ENCODE measurements around the gene NLRX1.
"Not testable (repeated sequence)": the region's sequence is repeated elsewhere in the genome, so short reads cannot be mapped to it uniquely, and the experiment has no call there.

The NLRX1 gene

GRCh38 chr11:119178166-119178680, 9.7 kb downstream of the NLRX1 start:
- no peak overlapping the region for H3K4me3 ChIP-seq (ENCODE audit: low read depth, low read length)
- no peak for DNase-seq (ENCODE audit: low read depth)
- no peak for TF ChIP-seq CTCF (IDR thresholded peaks at IDR 0.05; ENCODE audit: control insufficient read depth, extremely low read depth, insufficient read depth)

GRCh38 chr11:119179342-119179741, 10.8 kb downstream of the NLRX1 start:
- H3K4me3 ChIP-seq (ENCODE audit: low read depth, low read length), result no peak overlapping the region
- no peak for TF ChIP-seq CTCF (IDR thresholded peaks at IDR 0.05; ENCODE audit: control insufficient read depth, extremely low read depth, insufficient read depth)
- DNase-seq (ENCODE audit: low read depth), result no peak

GRCh38 chr11:119179983-119180382, 11.5 kb downstream of the NLRX1 start:
- TF ChIP-seq CTCF (IDR thresholded peaks at IDR 0.05; ENCODE audit: control insufficient read depth, extremely low read depth, insufficient read depth), result no peak
- no peak overlapping the region for H3K4me3 ChIP-seq (ENCODE audit: low read depth, low read length)
- DNase-seq (ENCODE audit: low read depth), result no peak

GRCh38 chr11:119180729-119181676, 12.5 kb downstream of the NLRX1 start:
- no peak for TF ChIP-seq CTCF (IDR thresholded peaks at IDR 0.05; ENCODE audit: control insufficient read depth, extremely low read depth, insufficient read depth)
- H3K4me3 ChIP-seq (ENCODE audit: low read depth, low read length), result no peak overlapping the region
- no peak for DNase-seq (ENCODE audit: low read depth)

- no peak for TF ChIP-seq CTCF (IDR thresholded peaks at IDR 0.05; ENCODE audit: control insufficient read depth, extremely low read depth, insufficient read depth)
- no peak overlapping the region for H3K4me3 ChIP-seq (ENCODE audit: low read depth, low read length)
- no peak for DNase-seq (ENCODE audit: low read depth)
Observed at GRCh38 chr11:119181677-119182412, 13.3 kb downstream of the NLRX1 start.

- not testable (repeated sequence) for H3K4me3 ChIP-seq (ENCODE audit: low read depth, low read length); DNase-seq (ENCODE audit: low read depth)
Observed at GRCh38 chr11:119184399-119184798, 15.9 kb downstream of the NLRX1 start.

GRCh38 chr11:119185981-119186634, 17.6 kb downstream of the NLRX1 start:
- TF ChIP-seq CTCF (IDR thresholded peaks at IDR 0.05; ENCODE audit: control insufficient read depth, extremely low read depth, insufficient read depth), result no peak
- no peak overlapping the region for H3K4me3 ChIP-seq (ENCODE audit: low read depth, low read length)
- DNase-seq (ENCODE audit: low read depth), result no peak

Data from LNCaP clone FGC (cell line).